IgD-negative memory B cell (primary cell): ENCODE measurements around the gene TDRD1. TPM values are rescaled to one million over a fixed set of nuclear protein-coding genes. Genes with fewer than 3 reads are reported as not detected.

Experiments
- H3K27ac Mint-ChIP-seq, 3 donors: one replicate each; pipeline ENCODE4 v1.8.0; 2020 to 2022; ENCODE audit warnings: mild to moderate bottlenecking in 3 of 3, mixed read lengths in 3 of 3, moderate library complexity in 1 of 3
- H3K27me3 Mint-ChIP-seq: one replicate; pipeline ENCODE4 v1.8.0; 2021; ENCODE audit warnings: mixed read lengths
- H3K36me3 Mint-ChIP-seq: one replicate; pipeline ENCODE4 v1.8.0; 2020; ENCODE audit warnings: mild to moderate bottlenecking, mixed read lengths
- H3K4me1 Mint-ChIP-seq, 3 donors: one replicate each; pipeline ENCODE4 v1.8.0; 2020 to 2022; ENCODE audit warnings: mixed read lengths in 3 of 3, mild to moderate bottlenecking in 1 of 3
- H3K4me3 Mint-ChIP-seq, 4 donors: one replicate each; pipeline ENCODE4 v1.8.0; 2020 to 2022; ENCODE audit warnings: mild to moderate bottlenecking in 4 of 4, mixed read lengths in 4 of 4, moderate library complexity in 3 of 4
- H3K9me3 Mint-ChIP-seq, 3 donors: one replicate each; pipeline ENCODE4 v1.8.0; 2020 to 2021; ENCODE audit warnings: mixed read lengths in 3 of 3, mild to moderate bottlenecking in 1 of 3
- polyA plus RNA-seq: library from polyadenylated mRNA; unstranded; fragments of 300-500 nt; fragmentation: Illumina TruSeq; gene quantifications from one replicate; pipeline ENCODE4 v1.2.3, GENCODE V29; 2021

TDRD1 gene
- polyA plus RNA-seq, 1 donor from 2014 or later = not detected

GRCh38 chr10:114256008-114256765, 77.0 kb downstream of the TDRD1 start:
- H3K27ac Mint-ChIP-seq = no peak overlapping the region
- H3K4me3 Mint-ChIP-seq = no peak overlapping the region
- peaks cover 0 to 8% (median 2%) of the 10 kb centered on the region in 3 donors for H3K4me1 Mint-ChIP-seq
- H3K9me3 Mint-ChIP-seq = no peaks in the 10 kb centered on the region
- H3K27me3 Mint-ChIP-seq = peaks cover 3% of the 10 kb centered on the region
- H3K36me3 Mint-ChIP-seq = no peaks in the 10 kb centered on the region

GRCh38 chr10:114256822-114257221, 77.7 kb downstream of the TDRD1 start:
- Mint-ChIP-seq H3K4me3 (no peak overlapping the region), H3K36me3 (no peaks in the 10 kb centered on the region), H3K9me3 (no peaks in the 10 kb centered on the region), H3K27ac (no peak overlapping the region), H3K27me3 (peaks cover 3% of the 10 kb centered on the region), H3K4me1 (peaks cover 0 to 8% (median 2%) of the 10 kb centered on the region in 3 donors)

- H3K4me1 Mint-ChIP-seq = peaks cover 0 to 8% (median 2%) of the 10 kb centered on the region in 3 donors
- no peaks in the 10 kb centered on the region for H3K9me3 Mint-ChIP-seq
- H3K27me3 Mint-ChIP-seq = peaks cover 3% of the 10 kb centered on the region
- no peaks in the 10 kb centered on the region for H3K36me3 Mint-ChIP-seq
- no peak overlapping the region for H3K4me3 Mint-ChIP-seq
- H3K27ac Mint-ChIP-seq = peak overlapping the region in 1 of 3 donors; percentile 9
Observed at GRCh38 chr10:114257498-114257897, 78.3 kb downstream of the TDRD1 start.

DNA sequence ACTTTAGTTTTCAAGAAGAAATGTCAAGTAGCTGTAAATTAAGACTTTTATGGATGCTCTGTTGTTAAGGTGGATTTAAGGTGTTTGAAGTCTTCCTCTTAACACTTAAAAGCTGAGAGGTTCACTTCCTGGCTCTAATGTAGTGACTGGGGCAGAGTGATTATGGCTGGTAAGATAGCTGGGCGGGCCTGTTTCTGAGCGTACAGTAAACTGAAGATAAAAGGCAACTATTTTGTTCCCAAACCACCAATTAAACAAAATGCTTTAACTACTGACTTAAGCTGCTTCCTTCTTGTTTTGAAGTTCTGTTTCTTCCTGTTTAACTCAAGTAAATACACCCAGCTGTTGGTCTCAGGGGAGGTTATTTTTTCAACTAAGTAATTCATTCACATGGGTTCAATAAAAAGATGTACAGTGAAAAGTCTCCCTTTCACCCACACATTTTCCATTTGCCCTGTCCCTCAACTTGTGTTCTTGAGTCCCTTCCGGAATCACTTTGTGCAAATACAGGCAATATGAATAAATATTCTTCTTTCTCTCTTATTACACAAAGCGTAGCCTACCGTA, 79.2 kb downstream of the TDRD1 start:
- Mint-ChIP-seq H3K27ac (no peak overlapping the region), H3K9me3 (no peaks in the 10 kb centered on the region), H3K4me1 (peaks cover 0 to 8% (median 2%) of the 10 kb centered on the region in 3 donors), H3K36me3 (no peaks in the 10 kb centered on the region), H3K4me3 (no peak overlapping the region), H3K27me3 (peaks cover 3% of the 10 kb centered on the region)

GRCh38 chr10:114259824-114260223, 80.7 kb downstream of the TDRD1 start:
- Mint-ChIP-seq H3K9me3 (peaks cover 0 to 2% (median 0%) of the 10 kb centered on the region in 3 donors), H3K4me1 (peaks cover 0 to 7% (median 2%) of the 10 kb centered on the region in 3 donors), H3K36me3 (no peaks in the 10 kb centered on the region), H3K4me3 (no peak overlapping the region), H3K27ac (no peak overlapping the region), H3K27me3 (peaks cover 1% of the 10 kb centered on the region)

GRCh38 chr10:114260366-114260765, 81.2 kb downstream of the TDRD1 start:
- H3K4me3 Mint-ChIP-seq = no peak overlapping the region
- no peak overlapping the region for H3K27ac Mint-ChIP-seq
- peaks cover 0 to 2% (median 0%) of the 10 kb centered on the region in 3 donors for H3K9me3 Mint-ChIP-seq
- H3K36me3 Mint-ChIP-seq = no peaks in the 10 kb centered on the region
- peaks cover 4% of the 10 kb centered on the region for H3K27me3 Mint-ChIP-seq
- peaks cover 0 to 7% (median 2%) of the 10 kb centered on the region in 3 donors for H3K4me1 Mint-ChIP-seq

GRCh38 chr10:114261076-114261475, 81.9 kb downstream of the TDRD1 start:
- Mint-ChIP-seq H3K4me3 (no peak overlapping the region), H3K9me3 (peaks cover 0 to 2% (median 0%) of the 10 kb centered on the region in 3 donors), H3K4me1 (peaks cover 0 to 7% (median 2%) of the 10 kb centered on the region in 3 donors), H3K27me3 (peaks cover 4% of the 10 kb centered on the region), H3K27ac (no peak overlapping the region), H3K36me3 (no peaks in the 10 kb centered on the region)

DNA sequence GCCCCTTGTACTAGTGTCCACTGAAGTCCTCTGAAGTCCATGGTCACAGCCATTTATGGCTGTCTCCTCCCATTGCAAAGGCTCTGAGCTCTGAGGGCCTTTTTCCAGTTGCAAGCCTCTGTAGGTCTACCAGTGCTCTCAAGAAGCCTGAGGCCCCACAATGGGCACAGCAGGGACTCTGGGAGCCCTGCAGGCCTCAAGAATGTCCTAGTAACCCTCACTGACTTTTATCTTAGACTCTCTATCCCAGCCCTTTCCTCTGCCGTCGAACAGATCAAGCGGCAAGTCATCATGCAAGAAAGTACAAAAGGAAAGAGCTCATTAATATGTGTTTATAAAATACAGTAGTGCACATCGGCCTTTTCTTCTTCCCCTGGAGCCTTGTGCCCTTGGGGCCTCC, 83.3 kb downstream of the TDRD1 start:
- H3K4me1 Mint-ChIP-seq = peaks cover 0 to 7% (median 2%) of the 10 kb centered on the region in 3 donors
- H3K27me3 Mint-ChIP-seq = peaks cover 4% of the 10 kb centered on the region
- no peaks in the 10 kb centered on the region for H3K36me3 Mint-ChIP-seq
- H3K9me3 Mint-ChIP-seq = peaks cover 0 to 2% (median 0%) of the 10 kb centered on the region in 3 donors
- H3K4me3 Mint-ChIP-seq = no peak overlapping the region
- no peak overlapping the region for H3K27ac Mint-ChIP-seq

GRCh38 chr10:114265392-114266053, 86.4 kb downstream of the TDRD1 start:
- Mint-ChIP-seq H3K4me3 (no peak overlapping the region), H3K4me1 (no peaks in the 10 kb centered on the region), H3K27ac (no peak overlapping the region), H3K27me3 (peaks cover 8% of the 10 kb centered on the region), H3K9me3 (peaks cover 0 to 2% (median 0%) of the 10 kb centered on the region in 3 donors), H3K36me3 (no peaks in the 10 kb centered on the region)

GRCh38 chr10:114266521-114266920, 87.4 kb downstream of the TDRD1 start:
- peaks cover 10% of the 10 kb centered on the region for H3K27me3 Mint-ChIP-seq
- no peak overlapping the region for H3K4me3 Mint-ChIP-seq
- H3K9me3 Mint-ChIP-seq = peaks cover 0 to 2% (median 0%) of the 10 kb centered on the region in 3 donors
- H3K36me3 Mint-ChIP-seq = no peaks in the 10 kb centered on the region
- H3K27ac Mint-ChIP-seq = peak overlapping the region in 1 of 3 donors; percentile 7
- no peaks in the 10 kb centered on the region for H3K4me1 Mint-ChIP-seq

DNA sequence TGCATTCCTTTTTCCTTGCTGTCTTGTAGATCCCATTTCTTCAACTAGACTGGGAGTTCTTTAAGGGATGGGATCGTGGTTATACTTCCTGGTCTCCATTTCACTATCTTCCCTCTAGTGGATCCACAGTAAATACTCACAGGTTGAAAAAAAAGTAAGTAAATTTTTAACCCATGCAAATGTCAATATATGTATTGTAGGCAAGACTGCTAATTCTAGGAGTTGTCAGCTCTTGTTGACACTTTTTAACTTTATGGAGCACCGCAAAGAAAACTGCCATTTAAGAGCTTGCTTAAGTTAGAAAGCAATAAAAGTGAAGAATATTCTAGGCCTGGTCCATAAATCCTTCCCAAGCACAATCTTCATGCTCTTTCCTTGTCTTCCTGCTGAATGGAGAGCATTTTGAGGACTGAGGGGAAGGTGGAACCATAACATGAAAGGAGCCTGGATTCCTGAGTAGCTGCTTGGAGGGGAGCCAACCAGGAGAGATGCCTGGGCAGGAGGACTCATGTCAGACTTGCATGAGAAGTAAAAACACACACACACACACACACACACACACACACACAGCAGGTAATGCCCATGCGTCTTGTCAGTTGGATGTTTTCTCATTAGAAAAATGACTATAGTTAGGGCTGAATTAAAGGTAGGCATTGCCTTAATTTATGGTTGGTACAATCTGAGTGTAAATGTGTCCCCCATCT, 92.1 kb downstream of the TDRD1 start:
- Mint-ChIP-seq H3K36me3 (no peaks in the 10 kb centered on the region), H3K27ac (no peak overlapping the region), H3K9me3 (no peaks in the 10 kb centered on the region), H3K4me3 (no peak overlapping the region), H3K27me3 (peaks cover 10% of the 10 kb centered on the region), H3K4me1 (no peaks in the 10 kb centered on the region)

DNA sequence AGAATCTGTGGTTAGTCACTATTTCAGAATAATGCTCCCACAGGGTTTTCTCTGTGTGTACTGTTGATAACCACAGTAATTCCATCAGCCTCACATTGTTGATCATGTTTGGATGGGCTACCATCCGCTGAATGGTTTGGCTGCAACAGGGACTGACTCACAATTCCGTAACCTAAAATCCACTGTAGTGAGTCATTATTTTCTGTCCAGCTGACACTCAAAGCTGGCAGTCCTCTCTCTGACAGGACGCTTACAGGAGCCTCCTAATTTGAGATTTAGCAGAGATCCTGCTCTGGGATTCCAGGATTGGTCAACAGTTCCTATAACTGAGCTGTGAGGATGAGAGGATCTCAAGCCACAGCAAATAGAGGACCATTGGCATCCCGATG, 92.6 kb downstream of the TDRD1 start:
- H3K9me3 Mint-ChIP-seq = no peaks in the 10 kb centered on the region
- no peak overlapping the region for H3K4me3 Mint-ChIP-seq
- no peak overlapping the region for H3K27ac Mint-ChIP-seq
- no peaks in the 10 kb centered on the region for H3K36me3 Mint-ChIP-seq
- peaks cover 10% of the 10 kb centered on the region for H3K27me3 Mint-ChIP-seq
- H3K4me1 Mint-ChIP-seq = no peaks in the 10 kb centered on the region

- no peaks in the 10 kb centered on the region for H3K36me3 Mint-ChIP-seq
- H3K27me3 Mint-ChIP-seq = peaks cover 11% of the 10 kb centered on the region
- no peaks in the 10 kb centered on the region for H3K9me3 Mint-ChIP-seq
- H3K4me3 Mint-ChIP-seq = no peak overlapping the region
- peaks cover 0 to 2% (median 0%) of the 10 kb centered on the region in 3 donors for H3K4me1 Mint-ChIP-seq
- H3K27ac Mint-ChIP-seq = no peak overlapping the region
Observed at GRCh38 chr10:114272696-114273095, 93.5 kb downstream of the TDRD1 start.

- Mint-ChIP-seq H3K9me3 (no peaks in the 10 kb centered on the region), H3K36me3 (peaks cover 2% of the 10 kb centered on the region), H3K27me3 (peaks cover 15% of the 10 kb centered on the region), H3K27ac (no peak overlapping the region), H3K4me3 (no peak overlapping the region), H3K4me1 (peaks cover 0 to 2% (median 0%) of the 10 kb centered on the region in 3 donors)
Observed at GRCh38 chr10:114273910-114274309, 94.8 kb downstream of the TDRD1 start.
